ENCODE measurements around the gene RARB. TPM values are rescaled to one million over a fixed set of nuclear protein-coding genes. Genes with fewer than 3 reads are reported as not detected.

The RARB gene
- total and polyA plus RNA-seq, 11 donors, result 4.3 to 21.0 (median 16.3) TPM

DNA sequence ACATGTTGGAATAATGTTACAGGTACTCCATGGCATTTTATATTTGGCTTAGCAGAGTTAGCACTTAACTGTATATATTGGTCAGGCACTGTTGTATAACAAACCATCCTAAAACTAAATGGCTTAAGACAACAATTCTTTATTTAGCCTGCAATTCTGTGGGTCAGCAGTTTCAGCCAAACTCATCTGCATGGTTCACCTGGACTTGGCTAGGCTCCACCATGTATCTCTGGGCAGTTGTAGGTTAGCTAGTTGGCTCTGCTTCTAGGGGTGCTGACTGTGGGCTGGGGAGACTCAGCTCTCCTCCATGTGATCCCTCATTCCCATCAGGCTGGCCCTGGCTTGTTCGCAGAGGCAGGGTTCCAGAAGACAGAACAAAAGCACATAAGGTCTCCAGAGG, 34.4 kb downstream of the RARB start:
- Histone ChIP-seq H3K4me1 (peaks cover 0 to 54% (median 19%) of the 10 kb centered on the region in 12 donors), H3K27me3 (no peaks in the 10 kb centered on the region), H3K36me3 (peaks cover 0 to 16% (median 0%) of the 10 kb centered on the region in 9 donors), H3K9me3 (no peaks in the 10 kb centered on the region), H3K27ac (no peak overlapping the region), H3K4me3 (no peak overlapping the region)
- TF ChIP-seq, protein P1, sequence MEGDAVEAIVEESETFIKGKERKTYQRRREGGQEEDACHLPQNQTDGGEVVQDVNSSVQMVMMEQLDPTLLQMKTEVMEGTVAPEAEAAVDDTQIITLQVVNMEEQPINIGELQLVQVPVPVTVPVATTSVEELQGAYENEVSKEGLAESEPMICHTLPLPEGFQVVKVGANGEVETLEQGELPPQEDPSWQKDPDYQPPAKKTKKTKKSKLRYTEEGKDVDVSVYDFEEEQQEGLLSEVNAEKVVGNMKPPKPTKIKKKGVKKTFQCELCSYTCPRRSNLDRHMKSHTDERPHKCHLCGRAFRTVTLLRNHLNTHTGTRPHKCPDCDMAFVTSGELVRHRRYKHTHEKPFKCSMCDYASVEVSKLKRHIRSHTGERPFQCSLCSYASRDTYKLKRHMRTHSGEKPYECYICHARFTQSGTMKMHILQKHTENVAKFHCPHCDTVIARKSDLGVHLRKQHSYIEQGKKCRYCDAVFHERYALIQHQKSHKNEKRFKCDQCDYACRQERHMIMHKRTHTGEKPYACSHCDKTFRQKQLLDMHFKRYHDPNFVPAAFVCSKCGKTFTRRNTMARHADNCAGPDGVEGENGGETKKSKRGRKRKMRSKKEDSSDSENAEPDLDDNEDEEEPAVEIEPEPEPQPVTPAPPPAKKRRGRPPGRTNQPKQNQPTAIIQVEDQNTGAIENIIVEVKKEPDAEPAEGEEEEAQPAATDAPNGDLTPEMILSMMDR (IDR thresholded peaks at IDR 0.05), result no peak
- no peak for TF ChIP-seq POLR2A (IDR thresholded peaks at IDR 0.05)
- ATAC-seq, result no peak
- 90 to 92% (median 91%) methylated on average over 1 of the region's 1 CpG for WGBS, 4 donors
- no peak for DNase-seq
- intact Hi-C loops (cut with DNase I), result no loop called here

DNA sequence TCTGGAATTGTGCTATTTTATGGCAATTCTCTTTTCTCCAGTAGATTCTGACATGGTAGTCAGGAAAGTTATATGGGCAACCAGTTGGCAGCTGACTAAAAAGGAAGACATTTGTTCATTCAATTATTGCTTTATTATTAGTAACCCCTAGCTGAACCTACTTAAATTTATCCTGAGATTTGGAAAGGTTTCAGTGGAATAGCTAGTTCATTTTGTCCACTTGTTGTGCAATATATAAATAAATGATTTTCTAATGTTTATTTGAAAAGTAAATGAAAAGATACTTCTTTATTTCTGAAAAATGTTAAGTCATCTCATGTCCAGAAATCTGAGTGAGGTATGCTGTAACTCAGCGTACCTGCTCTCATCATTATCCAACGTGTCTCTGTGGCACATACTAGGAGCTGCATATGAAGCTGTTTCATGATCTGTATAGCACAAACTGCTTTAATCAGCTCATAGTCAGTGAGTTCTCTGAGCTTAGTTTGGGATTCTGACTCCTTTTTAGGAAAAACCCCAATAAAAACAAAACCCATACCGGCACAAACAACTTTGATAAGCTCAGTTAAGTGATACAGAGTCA, 35.9 kb downstream of the RARB start:
- Histone ChIP-seq H3K4me1 (peaks cover 0 to 47% (median 10%) of the 10 kb centered on the region in 12 donors), H3K36me3 (peaks cover 0 to 16% (median 0%) of the 10 kb centered on the region in 9 donors), H3K27ac (peak overlapping the region in 1 of 12 donors; percentile 11), H3K9me3 (no peaks in the 10 kb centered on the region), H3K4me3 (no peak overlapping the region), H3K27me3 (no peaks in the 10 kb centered on the region)
- intact Hi-C loops (cut with DNase I), result no loop called here
- TF ChIP-seq POLR2A (IDR thresholded peaks at IDR 0.05), result no peak
- TF ChIP-seq, protein P1 (IDR thresholded peaks at IDR 0.05), result no peak
- no peak for ATAC-seq
- WGBS, 4 donors, result 73 to 82% (median 74%) methylated on average over 3 of the region's 3 CpGs
- DNase-seq, result no peak

DNA sequence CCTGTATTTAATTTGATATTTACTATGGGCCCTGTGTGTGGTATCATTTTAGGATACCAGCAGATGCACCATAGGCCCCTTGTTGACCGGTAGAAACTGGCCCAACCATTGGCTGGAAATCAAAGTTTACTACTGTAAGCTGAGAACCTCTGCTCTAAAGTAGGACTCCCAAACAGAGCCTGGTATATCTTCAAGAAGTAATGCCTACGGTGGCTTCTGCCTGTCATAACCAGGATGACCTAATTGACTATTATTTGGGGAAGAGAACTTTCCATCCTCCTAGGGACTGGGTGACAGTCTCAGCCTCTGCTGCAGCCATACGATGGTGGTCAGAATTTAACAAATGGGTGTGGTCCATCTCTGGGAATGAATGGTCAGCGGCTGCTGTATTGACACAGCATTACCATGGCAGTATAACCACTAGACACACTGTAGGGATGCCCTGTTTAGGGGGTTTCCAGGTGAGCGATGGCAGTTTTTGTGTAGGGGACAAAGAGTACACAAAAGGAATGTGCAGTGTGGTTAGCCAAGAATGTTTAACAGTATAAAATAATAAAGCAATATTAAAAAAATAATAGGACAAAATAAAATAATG, 37.3 kb downstream of the RARB start:
- no peak overlapping the region for H3K4me3 ChIP-seq
- no peaks in the 10 kb centered on the region for H3K9me3 ChIP-seq
- TF ChIP-seq, protein P1 (IDR thresholded peaks at IDR 0.05), result no peak
- TF ChIP-seq POLR2A (IDR thresholded peaks at IDR 0.05), result no peak
- ATAC-seq (peak in 1 of 4 donors; percentile 14), DNase-seq (no peak)
- H3K27me3 ChIP-seq, result no peaks in the 10 kb centered on the region
- H3K27ac ChIP-seq, result peak overlapping the region in 2 of 12 donors; percentile 16 to 49
- intact Hi-C loops (cut with DNase I), result loop anchor here in 2 of 10 donors (5.0 kb wide), 1 partner anchor 33 kb away; no protein-coding TSS in a partner anchor
- peaks cover 0 to 16% (median 0%) of the 10 kb centered on the region in 9 donors for H3K36me3 ChIP-seq
- WGBS, 4 donors, result 67 to 70% (median 68%) methylated on average over 5 of the region's 5 CpGs
- H3K4me1 ChIP-seq, result peaks cover 5 to 50% (median 23%) of the 10 kb centered on the region in 12 donors

DNA sequence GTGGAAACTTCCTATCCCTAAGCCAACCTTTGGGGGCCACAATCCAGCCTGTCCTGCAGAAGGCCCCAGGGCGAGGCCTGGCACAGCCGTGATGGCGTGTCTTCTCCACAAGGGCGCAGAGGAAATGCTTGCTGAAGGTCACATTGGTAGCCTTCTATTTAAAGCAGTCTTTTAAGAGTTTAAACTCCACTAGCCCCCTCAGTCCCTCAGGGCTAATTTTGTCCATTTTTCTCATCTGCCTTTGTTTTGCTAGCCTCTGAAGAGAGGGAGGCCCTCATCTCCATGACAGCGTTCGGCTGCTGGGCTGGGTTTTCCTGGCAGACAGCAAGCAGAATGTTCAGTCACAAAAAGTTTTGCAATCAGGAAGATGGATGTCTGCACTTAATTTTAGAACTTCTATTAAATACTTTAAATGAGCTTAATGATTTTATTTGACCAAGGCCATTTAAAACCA, 40.8 kb downstream of the RARB start:
- intact Hi-C loops (cut with DNase I), result loop anchor here in 2 of 10 donors (5.0 kb wide), 1 partner anchor 37 kb away; no protein-coding TSS in a partner anchor
- Histone ChIP-seq H3K4me1 (peaks cover 10 to 71% (median 51%) of the 10 kb centered on the region in 12 donors), H3K4me3 (no peak overlapping the region), H3K36me3 (no peaks in the 10 kb centered on the region), H3K9me3 (no peaks in the 10 kb centered on the region), H3K27ac (peak overlapping the region in 8 of 12 donors; percentile 70 to 92 (median 80)), H3K27me3 (no peaks in the 10 kb centered on the region)
- ATAC-seq, result peak; percentile 80 to 90 (median 86)
- TF ChIP-seq POLR2A (IDR thresholded peaks at IDR 0.05), result no peak
- TF ChIP-seq, protein P1 (IDR thresholded peaks at IDR 0.05), result peak in 11 of 12 donors; percentile 7 to 55 (median 33)
- WGBS, 4 donors, result 3 to 12% (median 6%) methylated on average over 6 of the region's 6 CpGs
- DNase-seq, result peak; percentile 72 to 86 (median 81)
